Stimulated activated CD4-positive, alpha-beta T cell treated with anti-CD3 and anti-CD28 coated beads, Interleukin-4, amount 100 ng/mL, for 24 hours (primary cell): ENCODE data around the gene WDR86.

ENCODE experiments used
- DNase-seq: peaks from one replicate; pipeline ENCODE4 v3.0.0-alpha.2; 2020

The WDR86 gene

DNA sequence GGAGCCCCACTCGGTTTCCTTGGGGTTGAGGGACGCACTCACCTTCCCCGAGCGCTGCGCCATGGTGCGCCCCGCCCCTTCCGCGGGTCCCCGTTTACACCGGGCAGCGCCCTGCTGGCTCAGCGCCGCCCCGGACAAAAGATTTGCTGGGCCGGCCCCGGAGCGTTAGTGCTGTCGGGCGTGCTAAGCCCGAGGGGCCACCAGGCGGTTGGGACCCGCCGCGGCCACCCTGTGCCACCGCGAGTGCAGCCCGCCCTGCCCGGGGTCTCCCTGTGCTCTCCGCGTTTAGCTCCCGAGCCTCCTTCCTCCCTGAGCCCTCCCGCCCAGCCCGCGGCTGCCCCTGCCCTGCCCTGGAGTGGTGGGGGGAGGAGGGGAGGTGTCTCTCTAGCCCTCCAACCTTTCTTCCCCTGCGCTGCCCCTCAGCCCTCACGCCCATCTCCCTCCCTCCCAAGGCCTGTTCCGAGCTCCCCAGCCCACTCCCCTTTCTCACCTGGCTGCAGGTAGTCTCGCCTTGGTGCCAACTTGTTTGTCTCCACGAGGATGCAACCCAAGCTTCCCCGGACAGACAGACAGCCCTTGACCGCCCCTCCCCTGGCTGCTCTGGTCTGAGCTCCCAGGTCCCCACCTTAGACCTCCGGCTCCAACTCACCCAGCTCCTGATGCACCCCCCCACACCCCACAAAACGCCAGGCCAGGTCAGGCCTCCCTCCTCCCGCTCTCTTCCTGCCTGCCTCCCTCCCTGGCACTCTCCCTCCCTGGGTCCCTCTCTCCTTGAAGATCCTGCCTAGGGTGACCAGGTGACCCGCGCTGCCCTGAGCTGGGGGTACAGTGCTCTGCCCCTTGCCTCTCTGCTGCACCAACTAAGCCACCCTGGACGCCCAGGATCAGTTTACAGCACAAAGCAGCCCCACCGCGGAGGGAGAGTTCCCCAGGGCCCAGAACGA is 30.3 kb upstream of the WDR86 start, which contains the start of gene CRYGN:
Gene CRYGN (minus strand): TSS at position 287 of the 944 bp plus-strand sequence. CDS start 224 bp downstream, at position 63.
- DNase-seq, result no peak

DNA sequence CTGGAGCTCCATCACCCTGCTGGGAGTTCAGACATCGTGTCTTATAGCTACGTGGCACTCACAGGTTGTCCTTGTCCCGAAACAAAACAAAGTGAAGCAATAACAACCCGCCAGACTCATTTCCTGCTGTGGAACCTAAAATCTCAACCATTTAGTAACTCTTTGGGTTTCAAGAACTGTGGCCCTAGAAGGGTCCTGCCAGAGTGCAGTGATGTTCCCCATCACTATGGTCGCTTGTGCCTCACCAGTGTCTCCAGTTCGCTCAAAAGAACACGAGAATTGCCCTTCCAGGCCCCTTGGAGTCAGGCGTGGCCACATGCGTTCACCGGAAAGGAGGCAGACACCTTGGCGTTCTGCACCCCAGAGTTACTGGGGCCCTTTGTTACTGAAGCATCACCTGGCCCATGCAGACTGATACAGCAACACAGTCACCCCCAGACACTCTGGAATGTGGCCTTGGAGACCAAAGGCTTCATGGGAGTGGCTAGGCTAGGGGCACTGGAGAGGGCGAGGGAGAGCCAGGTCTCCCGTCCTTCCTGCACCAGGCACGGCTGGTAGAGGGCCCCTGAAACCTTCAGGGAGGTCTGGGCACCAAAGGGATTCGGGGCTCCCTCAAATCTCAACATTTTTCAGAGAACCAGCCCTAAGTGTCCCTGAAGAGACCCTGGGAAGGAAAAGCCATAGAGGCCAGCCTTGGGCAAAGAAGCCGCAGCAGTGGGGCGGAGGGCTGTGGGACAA is 29.2 kb upstream of the WDR86 start:
- no peak for DNase-seq

- DNase-seq, result no peak
Observed at GRCh38 chr7:151437866-151438516, 28.2 kb upstream of the WDR86 start.

GRCh38 chr7:151437159-151437553 is 27.3 kb upstream of the WDR86 start:
- DNase-seq, result no peak

- DNase-seq, result no peak
Observed at GRCh38 chr7:151436446-151437158, 26.8 kb upstream of the WDR86 start.

DNA sequence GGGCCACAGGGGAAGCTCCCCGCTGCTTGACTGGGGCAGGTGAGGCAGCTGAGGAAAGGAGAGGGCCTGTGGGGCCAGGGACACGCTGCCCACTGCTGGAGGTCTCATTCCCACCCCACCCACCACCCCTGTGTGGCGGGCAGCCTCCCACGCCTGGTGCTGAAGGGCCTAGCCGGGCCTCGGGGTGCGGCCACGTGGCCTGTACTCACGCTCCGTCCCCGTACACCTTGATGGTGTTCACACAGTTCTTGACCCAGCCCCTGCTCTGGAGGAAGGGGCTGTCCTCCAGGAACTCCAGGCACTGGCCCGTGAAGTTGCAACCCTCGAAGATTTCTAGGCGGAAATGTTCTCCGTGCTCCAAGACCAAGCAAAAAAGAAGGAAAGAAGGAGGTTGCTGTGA is 26.1 kb upstream of the WDR86 start:
- DNase-seq, result no peak

GRCh38 chr7:151435103-151435916 is 25.5 kb upstream of the WDR86 start:
- no peak for DNase-seq

GRCh38 chr7:151434549-151434948 is 24.7 kb upstream of the WDR86 start:
- DNase-seq, result no peak

- DNase-seq, result no peak
Observed at GRCh38 chr7:151433721-151434400, 24.0 kb upstream of the WDR86 start.

GRCh38 chr7:151432658-151433521 is 23.1 kb upstream of the WDR86 start:
- DNase-seq, result peak; percentile 62

DNA sequence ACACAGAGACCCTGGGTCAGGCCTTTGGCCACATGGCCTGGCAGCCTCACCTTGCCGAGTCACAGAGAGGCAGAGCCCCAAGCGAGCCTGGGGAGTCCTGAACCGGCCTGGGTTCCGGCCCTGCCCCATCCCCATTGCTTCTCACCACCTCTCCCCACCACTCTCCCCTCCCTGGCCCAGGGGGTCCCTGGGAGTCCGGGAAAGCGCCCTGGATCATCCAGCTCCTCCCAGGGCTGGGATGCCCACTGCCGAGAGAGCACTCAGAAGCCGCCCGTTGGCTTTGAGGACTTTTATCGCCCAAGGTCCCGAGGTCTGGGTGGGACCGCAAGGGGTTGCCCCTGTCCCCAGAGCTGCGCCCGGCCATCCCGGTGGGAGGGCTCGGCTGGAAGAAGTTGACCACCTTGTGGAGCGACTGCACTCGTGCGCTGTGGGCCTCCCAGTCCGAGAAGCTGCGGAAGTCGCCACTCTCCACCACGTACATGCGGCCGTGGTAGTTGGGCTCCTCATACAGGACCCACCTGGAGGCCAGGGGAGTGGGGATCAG is 22.0 kb upstream of the WDR86 start:
- no peak for DNase-seq

- no peak for DNase-seq
Observed at GRCh38 chr7:151431281-151431767, 21.5 kb upstream of the WDR86 start.

DNA sequence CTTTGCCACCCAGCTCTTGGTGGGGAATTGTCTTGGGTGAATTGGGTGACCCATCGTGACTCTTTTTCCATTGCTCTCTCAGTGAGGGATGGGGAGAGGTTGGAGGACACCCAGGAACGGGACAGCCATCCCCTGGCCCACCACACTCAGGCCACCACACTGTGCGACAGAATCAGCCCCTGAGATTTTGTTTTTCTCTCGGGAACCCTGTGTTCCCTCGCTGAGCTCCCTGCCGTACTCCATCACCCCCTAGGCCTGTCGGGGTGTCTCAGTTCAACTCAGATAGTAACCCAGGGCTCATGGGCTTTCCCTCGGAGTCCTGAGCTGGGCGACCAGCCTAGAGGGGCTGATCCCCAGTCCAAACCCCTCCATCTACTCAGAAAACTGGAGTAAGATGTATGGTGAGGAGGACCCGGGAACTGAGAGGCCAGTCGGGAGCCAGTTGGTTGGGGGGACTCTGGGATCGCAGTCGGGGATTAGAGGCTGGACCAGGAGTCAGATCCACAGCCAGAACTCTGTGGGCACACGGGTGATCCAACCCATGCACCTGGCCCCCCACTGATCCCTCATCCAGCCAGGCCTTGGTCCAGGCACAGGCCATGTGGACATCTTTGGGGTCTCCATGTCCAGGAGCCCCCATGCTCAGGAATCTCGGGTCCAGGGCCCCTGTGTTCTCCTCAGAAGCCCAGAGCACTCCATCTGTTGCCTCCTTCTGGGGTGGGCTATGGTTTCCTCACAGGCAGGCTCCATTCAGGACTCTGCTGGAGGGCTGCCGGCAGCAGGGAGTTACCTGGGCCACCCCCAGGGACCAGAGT is 20.8 kb upstream of the WDR86 start:
- DNase-seq, result no peak

DNA sequence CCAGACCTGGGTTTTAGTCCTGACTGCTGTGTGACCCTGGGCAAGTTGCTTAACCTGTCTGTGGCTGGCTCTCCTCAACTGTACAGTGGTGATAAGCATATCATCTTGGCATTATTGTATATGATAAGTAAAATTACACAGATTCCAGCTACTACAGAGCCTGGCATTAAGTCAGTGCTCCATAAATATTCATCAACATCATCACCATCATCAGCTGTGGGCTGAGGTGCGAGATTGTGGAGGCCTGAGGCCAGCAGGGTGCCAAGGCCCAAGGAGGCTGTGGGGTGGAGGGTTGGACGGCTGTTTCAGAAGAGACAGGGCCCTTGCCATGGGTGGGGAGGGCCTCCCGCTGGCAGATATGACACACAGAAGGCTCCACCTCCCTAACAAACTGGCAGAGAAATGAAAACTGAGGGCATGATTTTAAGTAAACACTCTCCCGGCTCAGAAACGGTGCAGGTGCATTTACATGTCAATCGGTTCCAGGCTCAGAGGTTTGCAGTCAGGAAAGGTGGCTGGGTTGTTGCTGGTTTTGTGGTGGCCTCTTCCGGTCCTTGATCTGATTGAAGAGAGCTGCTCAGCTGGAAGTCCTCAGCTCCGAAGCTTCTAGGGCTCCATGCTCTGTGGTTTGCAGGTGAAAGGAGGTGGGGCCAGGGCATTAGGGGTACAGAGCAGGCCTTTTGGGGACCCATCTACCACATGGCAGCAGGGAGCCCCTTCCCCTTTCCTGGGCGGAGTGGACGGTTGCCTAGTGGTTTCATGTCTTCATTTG is 19.9 kb upstream of the WDR86 start:
- peak; percentile 40 for DNase-seq

DNA sequence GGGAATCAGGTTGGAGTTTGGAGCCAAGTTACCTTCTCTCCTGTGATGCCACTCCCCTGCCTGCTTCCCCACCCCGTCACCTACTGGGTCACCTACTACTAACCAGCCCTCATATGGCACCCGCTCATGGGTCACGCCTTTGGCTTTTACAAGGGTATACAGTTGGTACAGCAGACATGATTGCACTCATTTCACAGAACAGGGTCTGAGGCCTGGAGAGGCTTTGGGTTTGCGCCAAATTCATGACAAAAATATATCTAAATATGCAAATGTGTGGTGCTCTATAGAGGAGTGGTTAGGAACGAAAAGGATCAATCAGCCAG is 19.4 kb upstream of the WDR86 start:
- no peak for DNase-seq

DNA sequence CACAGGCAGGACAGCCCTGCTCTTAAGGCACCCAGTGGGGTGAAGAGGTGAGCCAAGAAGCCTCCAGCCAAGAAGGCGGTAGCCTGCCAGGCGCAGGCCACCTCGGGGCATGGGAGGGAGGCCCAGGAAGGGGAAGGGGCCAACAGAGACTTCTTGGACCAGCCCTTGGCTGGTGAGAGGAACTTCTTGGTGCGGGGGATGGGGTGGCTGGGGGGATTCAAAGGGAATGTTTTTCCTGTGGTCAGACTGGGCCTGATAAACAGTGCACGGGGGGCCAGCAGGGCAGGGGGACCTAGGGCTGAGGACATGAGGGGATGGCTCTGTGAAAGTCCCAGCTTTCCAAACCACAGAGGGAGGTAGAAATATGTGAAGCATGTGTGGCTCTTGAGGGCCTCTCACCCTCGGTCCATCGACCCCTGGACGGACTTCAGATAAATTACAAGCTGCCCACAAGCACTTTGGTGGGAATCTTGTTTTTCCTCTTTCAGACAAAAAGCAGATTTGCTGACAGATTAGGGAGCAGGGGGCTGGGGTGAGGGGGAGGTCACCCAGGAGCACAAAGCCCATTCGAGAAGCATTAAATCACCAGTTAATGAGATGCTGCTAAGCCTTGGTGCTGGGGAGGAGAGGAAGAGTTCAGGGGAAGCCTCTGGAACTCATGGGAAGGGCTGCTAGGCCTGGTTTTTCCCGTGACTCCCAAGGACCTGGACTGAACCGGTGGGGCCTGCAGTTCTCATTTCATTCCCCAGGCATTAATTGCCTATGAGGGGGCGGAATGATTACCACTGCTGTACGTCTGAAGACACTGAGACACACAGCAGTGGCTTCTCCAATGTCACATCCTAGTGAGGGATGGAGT is 18.8 kb upstream of the WDR86 start:
- DNase-seq, result no peak

GRCh38 chr7:151427705-151428377 is 18.0 kb upstream of the WDR86 start:
- DNase-seq, result no peak
